Ovary (tissue), 3 donors: ENCODE data around the gene UAP1.

Source experiments
- CTCF ChIP-seq, 3 donors: fragments of 450-650 bp in 2 of 3; fragments of 200-600 bp in 1 of 3; IDR thresholded peaks; one replicate each; pipeline versions ENCODE4 v1.5.1 to v1.8.0; 2016 to 2022; ENCODE audit warnings: antibody characterized with exemption in 3 of 3, mild to moderate bottlenecking in 1 of 3
- EP300 ChIP-seq: sonication (generic); formaldehyde crosslinking; IDR thresholded peaks from one replicate; pipeline ENCODE4 v1.6.1; 2017; ENCODE audit warnings: antibody characterized with exemption
- POLR2A ChIP-seq: fragments of 450-650 bp; IDR thresholded peaks from one replicate; pipeline ENCODE4 v1.6.1; 2017; ENCODE audit warnings: antibody characterized with exemption, mild to moderate bottlenecking, moderate library complexity
- donor health status: DM: no; HTN: no; CAD: no.

GRCh38 chr1:162566870-162567269, 5.3 kb downstream of the UAP1 start:
- TF ChIP-seq POLR2A: no peak
- TF ChIP-seq CTCF (IDR thresholded peaks at IDR 0.05): no peak
- no peak for TF ChIP-seq EP300
